Loucy (cell line): ENCODE data around the gene ACP7.

Experiments used
- H2AFZ ChIP-seq: fragments of 200-600 bp; sonication (generic); 2 replicates; pipeline ENCODE4 v1.6.0; 2016; ENCODE audit warnings: antibody characterized with exemption, mild to moderate bottlenecking, low read length, moderate library complexity
- H3F3A ChIP-seq: fragments of 200-600 bp; 2 replicates; pipeline ENCODE4 v1.6.0; 2016; ENCODE audit warnings: antibody characterized with exemption, low read depth, mild to moderate bottlenecking
- H3K27me3 ChIP-seq: fragments of 200-600 bp; sonication (generic); 2 replicates; pipeline ENCODE4 v1.6.1; 2014; ENCODE audit warnings: low read length, mild to moderate bottlenecking; ENCODE audit not compliant: insufficient read depth, poor library complexity, severe bottlenecking
- H3K36me3 ChIP-seq: fragments of 200-600 bp; sonication (generic); 2 replicates; pipeline ENCODE4 v1.6.1; 2016; ENCODE audit warnings: low read length; ENCODE audit not compliant: insufficient read depth
- H3K4me1 ChIP-seq: fragments of 200-600 bp; sonication (generic); 2 replicates; pipeline ENCODE4 v1.5.1; 2014; ENCODE audit warnings: low read length, mild to moderate bottlenecking; ENCODE audit not compliant: insufficient read depth, poor library complexity, severe bottlenecking
- H3K4me2 ChIP-seq: fragments of 200-600 bp; sonication (generic); 2 replicates; pipeline ENCODE4 v1.6.0; 2014; ENCODE audit warnings: antibody characterized with exemption, low read length, low read depth, mild to moderate bottlenecking; ENCODE audit not compliant: poor library complexity, severe bottlenecking
- H3K4me3 ChIP-seq: fragments of 200-600 bp; sonication (generic); 2 replicates; pipeline ENCODE4 v1.5.1; 2014; ENCODE audit warnings: low read length, mild to moderate bottlenecking, mixed read lengths; ENCODE audit not compliant: poor library complexity, severe bottlenecking
- H3K79me2 ChIP-seq: fragments of 200-600 bp; sonication (generic); 2 replicates; pipeline ENCODE4 v1.6.1; 2014; ENCODE audit warnings: low read length; ENCODE audit not compliant: insufficient read depth
- H3K9ac ChIP-seq: fragments of 200-600 bp; sonication (generic); 2 replicates; pipeline ENCODE4 v1.6.0; 2014; ENCODE audit warnings: mild to moderate bottlenecking, low read depth, low read length, moderate library complexity; ENCODE audit not compliant: poor library complexity, severe bottlenecking
- H3K9me2 ChIP-seq: fragments of 200-600 bp; sonication (generic); replicated peaks from 2 replicates; pipeline ENCODE4 v1.6.1; 2016; ENCODE audit warnings: low read depth, low read length, mixed read lengths
- H3K9me3 ChIP-seq: fragments of 200-600 bp; sonication (generic); 2 replicates; pipeline ENCODE4 v1.6.1; 2014; ENCODE audit warnings: mild to moderate bottlenecking, antibody characterized with exemption, low read length, low read depth; ENCODE audit not compliant: insufficient read depth
- H4K20me1 ChIP-seq: fragments of 200-600 bp; sonication (generic); 2 replicates; pipeline ENCODE4 v1.6.0; 2014; ENCODE audit warnings: antibody characterized with exemption, low read length, mild to moderate bottlenecking; ENCODE audit not compliant: insufficient read depth, poor library complexity, severe bottlenecking
- CTCF ChIP-seq: fragments of 200-600 bp; sonication (generic); conservative IDR thresholded peaks from 2 replicates; pipeline ENCODE4 v1.5.1; 2014; ENCODE audit warnings: mild to moderate bottlenecking, antibody characterized with exemption, low read length
- EZH2phosphoT487 ChIP-seq: fragments of 200-600 bp; IDR thresholded peaks from 2 replicates; pipeline ENCODE4 v1.6.1; 2018; ENCODE audit warnings: antibody characterized with exemption, mild to moderate bottlenecking, moderate library complexity, borderline replicate concordance

ACP7 gene

DNA sequence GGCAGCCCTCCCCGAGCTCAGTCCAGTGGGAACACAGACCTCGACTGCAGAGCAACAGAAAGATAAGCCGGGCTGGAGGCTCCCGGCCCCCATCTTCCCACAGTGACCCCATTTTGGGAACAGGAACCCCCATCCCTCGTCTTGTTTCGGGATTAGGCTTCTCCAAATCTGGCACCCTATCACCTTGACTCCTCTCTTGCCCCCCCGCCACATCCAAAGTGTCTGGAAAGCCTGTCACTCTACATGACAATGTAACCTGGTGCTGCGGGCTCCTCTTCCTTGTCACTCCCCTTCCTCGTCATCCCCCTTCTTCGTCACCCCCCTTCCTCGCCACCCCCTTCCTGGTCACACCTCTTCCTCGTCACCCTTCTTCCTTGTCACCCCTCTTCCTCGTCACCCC is 51.5 kb downstream of the ACP7 start:
- no peaks in the 10 kb centered on the region for H3K27me3 ChIP-seq
- peaks cover 27% of the 10 kb centered on the region for H4K20me1 ChIP-seq
- H3K9ac ChIP-seq = no peak overlapping the region
- H3F3A ChIP-seq = no peaks in the 10 kb centered on the region
- no peaks in the 10 kb centered on the region for H3K36me3 ChIP-seq
- H2AFZ ChIP-seq = no peak overlapping the region
- H3K9me3 ChIP-seq = no peaks in the 10 kb centered on the region
- TF ChIP-seq EZH2phosphoT487 (no peak), CTCF (no peak)
- no peak overlapping the region for H3K4me3 ChIP-seq
- H3K9me2 ChIP-seq = no peaks in the 10 kb centered on the region
- peaks cover 88% of the 10 kb centered on the region for H3K79me2 ChIP-seq
- H3K4me2 ChIP-seq = no peak overlapping the region
- peaks cover 8% of the 10 kb centered on the region for H3K4me1 ChIP-seq

DNA sequence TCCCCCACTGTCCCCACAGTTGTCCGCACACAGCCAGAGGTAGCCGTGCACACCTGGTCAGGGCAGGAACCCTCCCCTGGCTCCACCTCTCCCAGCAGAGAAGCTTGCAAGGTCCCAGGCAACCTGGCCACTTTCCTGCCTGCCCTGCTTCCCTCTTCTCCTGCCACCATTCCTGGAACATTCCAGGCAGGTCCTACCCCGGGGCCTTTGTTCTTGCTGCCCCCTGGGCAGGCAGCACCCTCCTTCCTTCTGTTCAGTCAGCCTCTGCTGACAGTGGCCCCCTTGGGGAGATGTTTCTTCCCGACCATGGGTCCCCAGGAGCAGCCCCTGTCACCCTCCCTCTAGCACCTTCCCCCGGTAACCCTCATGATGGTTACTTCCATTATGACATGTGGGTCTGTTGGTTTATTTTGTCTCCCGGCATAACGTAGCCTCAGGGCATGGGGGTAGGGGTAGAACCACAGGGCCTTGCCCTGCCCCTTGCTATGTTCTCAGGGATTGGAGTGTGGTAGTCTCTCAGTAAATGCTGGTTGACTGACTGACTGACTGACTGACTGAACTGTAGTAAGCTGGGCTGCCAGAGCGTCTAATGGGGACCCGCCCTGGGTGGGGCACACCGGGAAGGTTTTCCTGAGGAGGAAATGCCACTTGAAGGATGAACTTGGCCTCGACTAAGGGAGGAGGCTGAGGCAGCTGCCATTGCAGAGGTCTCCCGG is 52.2 kb downstream of the ACP7 start:
- Histone ChIP-seq H3K79me2 (peaks cover 86% of the 10 kb centered on the region), H3K27me3 (no peaks in the 10 kb centered on the region), H3K9me3 (no peaks in the 10 kb centered on the region), H3K4me1 (peaks cover under 1% of the 10 kb centered on the region), H3K4me2 (no peak overlapping the region), H4K20me1 (peaks cover 26% of the 10 kb centered on the region), H3F3A (no peaks in the 10 kb centered on the region), H3K9me2 (no peaks in the 10 kb centered on the region), H3K9ac (no peak overlapping the region), H2AFZ (no peak overlapping the region), H3K36me3 (no peaks in the 10 kb centered on the region), H3K4me3 (no peak overlapping the region)
- TF ChIP-seq CTCF = no peak
- TF ChIP-seq EZH2phosphoT487 = no peak

GRCh38 chr19:39137131-39137530 is 53.0 kb downstream of the ACP7 start:
- Histone ChIP-seq H3K79me2 (peaks cover 82% of the 10 kb centered on the region), H3K4me1 (no peaks in the 10 kb centered on the region), H3K4me3 (no peak overlapping the region), H3K27me3 (no peaks in the 10 kb centered on the region), H3K36me3 (no peaks in the 10 kb centered on the region), H3K9ac (no peak overlapping the region), H3K9me3 (no peaks in the 10 kb centered on the region), H4K20me1 (peaks cover 26% of the 10 kb centered on the region), H3K4me2 (no peak overlapping the region), H3K9me2 (no peaks in the 10 kb centered on the region), H3F3A (no peaks in the 10 kb centered on the region), H2AFZ (no peak overlapping the region)
- TF ChIP-seq CTCF (no peak), EZH2phosphoT487 (no peak)
